GM23338 (cell line): ENCODE results near the gene LTA4H. TPM values are rescaled to one million over a fixed set of nuclear protein-coding genes. Genes with fewer than 3 reads are reported as not detected.

Source experiments
- ATAC-seq: fragments of 200-7000 bp; cut with Tn5 transposase; 3 replicates; pipeline ENCODE4 v1.9.1; 2020
- DNase-seq: peaks from one replicate; pipeline ENCODE4 v3.0.0-alpha.2; 2015; ENCODE audit warnings: low spot score
- H2AFZ ChIP-seq: fragments of 200-600 bp; sonication (generic); 2 replicates; pipeline ENCODE4 v1.8.0; 2016; ENCODE audit warnings: antibody characterized with exemption, mild to moderate bottlenecking, moderate library complexity
- H3F3A ChIP-seq: fragments of 200-600 bp; sonication (generic); replicated peaks from 2 replicates; pipeline ENCODE4 v1.8.0; 2017; ENCODE audit warnings: antibody characterized with exemption, mixed run types, low read depth
- H3K27ac ChIP-seq: fragments of 200-600 bp; sonication (generic); 2 replicates; pipeline ENCODE4 v1.6.1; 2016; ENCODE audit warnings: low read depth
- H3K27me3 ChIP-seq: fragments of 200-600 bp; sonication (generic); 2 replicates; pipeline ENCODE4 v1.8.0; 2016; ENCODE audit warnings: mild to moderate bottlenecking, mixed run types, moderate library complexity; ENCODE audit not compliant: insufficient read depth
- H3K36me3 ChIP-seq: fragments of 200-600 bp; sonication (generic); 2 replicates; pipeline ENCODE4 v1.8.0; 2016; ENCODE audit warnings: mild to moderate bottlenecking; ENCODE audit not compliant: insufficient read depth
- H3K4me1 ChIP-seq: fragments of 200-600 bp; sonication (generic); 2 replicates; pipeline ENCODE4 v1.8.0; 2016; ENCODE audit warnings: mild to moderate bottlenecking, moderate library complexity; ENCODE audit not compliant: insufficient read depth
- H3K4me2 ChIP-seq: fragments of 200-600 bp; sonication (generic); 2 replicates; pipeline ENCODE4 v1.7.1; 2017; ENCODE audit warnings: mixed run types
- H3K4me3 ChIP-seq: fragments of 200-600 bp; sonication (generic); 2 replicates; pipeline ENCODE4 v1.6.1; 2016; ENCODE audit warnings: mixed run types
- H3K79me2 ChIP-seq: fragments of 200-600 bp; sonication (generic); replicated peaks from 2 replicates; pipeline ENCODE4 v1.8.0; 2017; ENCODE audit warnings: mild to moderate bottlenecking; ENCODE audit not compliant: insufficient read depth
- H3K9me2 ChIP-seq: fragments of 200-600 bp; sonication (generic); 2 replicates; pipeline ENCODE4 v1.8.0; 2017; ENCODE audit not compliant: insufficient read depth
- H4K20me1 ChIP-seq: fragments of 200-600 bp; sonication (generic); replicated peaks from 2 replicates; pipeline ENCODE4 v1.8.0; 2017; ENCODE audit warnings: mild to moderate bottlenecking; ENCODE audit not compliant: insufficient read depth
- H3K27ac Mint-ChIP-seq: 2 replicates; pipeline ENCODE4 v1.8.0; 2020; ENCODE audit warnings: inconsistent platforms, mild to moderate bottlenecking, moderate library complexity, mixed read lengths
- H3K27me3 Mint-ChIP-seq: 3 replicates; pipeline ENCODE4 v1.8.0; 2022; ENCODE audit warnings: low read depth, mild to moderate bottlenecking, moderate library complexity, mixed read lengths, inconsistent platforms; ENCODE audit not compliant: insufficient read depth, poor library complexity
- H3K36me3 Mint-ChIP-seq: 3 replicates; pipeline ENCODE4 v1.8.0; 2021; ENCODE audit warnings: low read depth, mild to moderate bottlenecking, inconsistent platforms, moderate library complexity, mixed read lengths
- H3K4me1 Mint-ChIP-seq: 3 replicates; pipeline ENCODE4 v1.8.0; 2020; ENCODE audit warnings: mild to moderate bottlenecking, inconsistent platforms, mixed read lengths
- H3K4me3 Mint-ChIP-seq: 3 replicates; pipeline ENCODE4 v1.8.0; 2021; ENCODE audit warnings: moderate library complexity, mild to moderate bottlenecking, inconsistent platforms, mixed read lengths
- H3K9me3 Mint-ChIP-seq: 3 replicates; pipeline ENCODE4 v1.8.0; 2020; ENCODE audit warnings: moderate library complexity, mild to moderate bottlenecking, inconsistent platforms, mixed read lengths
- CREB1 ChIP-seq: fragments of 250-450 bp; sonication (Bioruptor Pico); IDR thresholded peaks from 2 replicates; pipeline ENCODE4 v1.5.0; 2020; ENCODE audit warnings: low read depth, mild to moderate bottlenecking, moderate library complexity
- EZH2 ChIP-seq: fragments of 200-600 bp; sonication (generic); IDR thresholded peaks from one replicate; pipeline ENCODE4 v1.8.0; 2017; ENCODE audit warnings: antibody characterized with exemption, mild to moderate bottlenecking, low read depth; ENCODE audit not compliant: unreplicated experiment
- EZH2phosphoT487 ChIP-seq: fragments of 200-600 bp; sonication (generic); IDR thresholded peaks from one replicate; pipeline ENCODE4 v1.8.1; 2018; ENCODE audit warnings: antibody characterized with exemption; ENCODE audit not compliant: unreplicated experiment
- JUNB ChIP-seq: IDR thresholded peaks from one replicate; pipeline ENCODE4 v1.6.1; 2016; ENCODE audit warnings: antibody characterized with exemption; ENCODE audit not compliant: unreplicated experiment
- NANOG ChIP-seq: IDR thresholded peaks from 2 replicates; pipeline ENCODE4 v1.6.1; 2016; ENCODE audit warnings: antibody characterized with exemption, borderline replicate concordance
- POLR2AphosphoS5 ChIP-seq: IDR thresholded peaks from 2 replicates; pipeline ENCODE4 v1.6.1; 2016; ENCODE audit warnings: antibody characterized with exemption, low read depth
- STAT1 ChIP-seq: IDR thresholded peaks from one replicate; pipeline ENCODE4 v1.6.1; 2016; ENCODE audit warnings: antibody characterized with exemption; ENCODE audit not compliant: unreplicated experiment
- ZNF114 ChIP-seq: fragments of 250-450 bp; sonication (Bioruptor Pico); IDR thresholded peaks from 2 replicates; pipeline ENCODE4 v1.5.0; 2020; ENCODE audit warnings: mild to moderate bottlenecking, moderate library complexity
- ZNF331 ChIP-seq: fragments of 250-450 bp; sonication (Bioruptor Pico); IDR thresholded peaks from 2 replicates; pipeline ENCODE4 v1.5.0; 2020; ENCODE audit warnings: low read depth, mild to moderate bottlenecking, moderate library complexity
- polyA plus RNA-seq: library from polyadenylated mRNA; unstranded; fragments of >200 nt; fragmentation: Nextera tagmentation; extraction: Ambion mirVana; gene quantifications from 2 replicates; pipeline ENCODE4 v1.2.1, GENCODE V29; 2016
- total RNA-seq: library from RNA; depleted of rRNA; stranded (reverse); fragments of >200 nt; shearing (Covaris generic); gene quantifications from 2 replicates; pipeline ENCODE4 v1.2.3, GENCODE V29; 2014
- TF ChIP-seq, protein P1 (sequence below), 2 experiments: fragments of 200-600 bp in 1 of 2; sonication (generic) in 1 of 2; conservative IDR thresholded peaks; 2 replicates each; pipeline versions ENCODE4 v1.5.1 to v1.6.1; 2016 to 2017; ENCODE audit warnings: antibody characterized with exemption in 2 of 2, low read depth in 2 of 2, mild to moderate bottlenecking in 2 of 2, moderate library complexity in 1 of 2
- TF ChIP-seq, protein P2 (sequence below): IDR thresholded peaks from 2 replicates; pipeline ENCODE4 v1.6.1; 2016; ENCODE audit warnings: antibody characterized with exemption

LTA4H gene
- total and polyA plus RNA-seq, 2 experiments from 2014 or later, result 84.4 to 189 TPM

DNA sequence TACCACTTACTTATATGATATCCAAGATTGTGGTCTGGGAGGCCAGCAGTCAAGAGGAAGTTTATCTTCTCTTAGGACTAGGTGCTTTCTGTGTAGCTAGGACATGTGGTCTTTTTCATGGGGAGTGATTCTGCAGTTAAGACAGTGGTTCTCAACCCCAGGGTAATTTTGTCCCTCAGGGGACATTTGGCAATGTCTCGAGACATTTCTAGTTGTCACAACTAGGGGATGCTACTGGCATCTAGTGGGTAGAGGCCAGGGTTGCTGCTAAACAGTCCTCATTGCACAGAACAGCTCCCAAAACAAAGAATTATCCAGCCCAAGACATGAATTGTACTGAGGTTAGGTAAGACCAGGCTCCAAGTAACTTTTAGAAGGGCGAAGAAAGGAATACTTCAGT lies 72.3 kb downstream of the LTA4H start:
- no peaks in the 10 kb centered on the region for H3K4me1 ChIP-seq
- no peak overlapping the region for H3K4me2 ChIP-seq
- H3K9me2 ChIP-seq, result no peaks in the 10 kb centered on the region
- Mint-ChIP-seq H3K9me3 (no peaks in the 10 kb centered on the region), H3K36me3 (no peaks in the 10 kb centered on the region), H3K27ac (no peak overlapping the region), H3K27me3 (peaks cover 2% of the 10 kb centered on the region), H3K4me1 (no peaks in the 10 kb centered on the region; the same call in 2 of the 3 replicates), H3K4me3 (no peak overlapping the region)
- H2AFZ ChIP-seq, result no peak overlapping the region
- H3F3A ChIP-seq, result no peaks in the 10 kb centered on the region
- no peaks in the 10 kb centered on the region for H4K20me1 ChIP-seq
- H3K79me2 ChIP-seq, result no peaks in the 10 kb centered on the region
- H3K4me3 ChIP-seq, result no peak overlapping the region
- DNase-seq (peak; percentile 38), ATAC-seq (peak; percentile 52)
- H3K27ac ChIP-seq, result no peak overlapping the region
- no peak for TF ChIP-seq ZNF114 (CRISPR knock-in tag)
- TF ChIP-seq, protein P1, sequence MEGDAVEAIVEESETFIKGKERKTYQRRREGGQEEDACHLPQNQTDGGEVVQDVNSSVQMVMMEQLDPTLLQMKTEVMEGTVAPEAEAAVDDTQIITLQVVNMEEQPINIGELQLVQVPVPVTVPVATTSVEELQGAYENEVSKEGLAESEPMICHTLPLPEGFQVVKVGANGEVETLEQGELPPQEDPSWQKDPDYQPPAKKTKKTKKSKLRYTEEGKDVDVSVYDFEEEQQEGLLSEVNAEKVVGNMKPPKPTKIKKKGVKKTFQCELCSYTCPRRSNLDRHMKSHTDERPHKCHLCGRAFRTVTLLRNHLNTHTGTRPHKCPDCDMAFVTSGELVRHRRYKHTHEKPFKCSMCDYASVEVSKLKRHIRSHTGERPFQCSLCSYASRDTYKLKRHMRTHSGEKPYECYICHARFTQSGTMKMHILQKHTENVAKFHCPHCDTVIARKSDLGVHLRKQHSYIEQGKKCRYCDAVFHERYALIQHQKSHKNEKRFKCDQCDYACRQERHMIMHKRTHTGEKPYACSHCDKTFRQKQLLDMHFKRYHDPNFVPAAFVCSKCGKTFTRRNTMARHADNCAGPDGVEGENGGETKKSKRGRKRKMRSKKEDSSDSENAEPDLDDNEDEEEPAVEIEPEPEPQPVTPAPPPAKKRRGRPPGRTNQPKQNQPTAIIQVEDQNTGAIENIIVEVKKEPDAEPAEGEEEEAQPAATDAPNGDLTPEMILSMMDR (conservative IDR thresholded peaks at IDR 0.05; ENCODE audit: low read depth in 2 of 2), result peak; percentile 40 to 51
- no peaks in the 10 kb centered on the region for H3K27me3 ChIP-seq
- no peaks in the 10 kb centered on the region for H3K36me3 ChIP-seq

DNA sequence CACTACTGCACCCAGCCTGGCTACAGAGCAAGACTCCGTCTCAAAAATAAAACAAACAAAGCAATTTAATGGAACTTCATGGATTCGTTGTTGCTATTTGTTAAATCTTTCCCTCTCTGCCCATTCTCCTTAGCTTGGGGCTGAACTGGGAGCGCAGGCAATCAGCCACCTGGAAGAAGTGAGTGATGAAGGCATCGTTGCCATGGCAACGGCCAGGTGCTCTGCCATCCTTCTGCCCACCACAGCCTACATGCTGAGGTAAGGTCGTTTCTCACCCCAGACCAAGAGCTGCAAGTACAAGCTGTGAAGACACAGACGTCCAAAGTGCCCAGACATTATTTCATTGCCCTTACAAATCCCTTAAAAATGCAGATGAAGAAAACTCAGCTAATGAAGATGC lies 73.2 kb downstream of the LTA4H start:
- no peaks in the 10 kb centered on the region; the same call in 1 of the 3 replicates for H3K4me1 Mint-ChIP-seq
- no peak for TF ChIP-seq ZNF331 (CRISPR knock-in tag)
- TF ChIP-seq POLR2AphosphoS5, result no peak
- no peak for TF ChIP-seq EZH2phosphoT487
- TF ChIP-seq CREB1 (CRISPR knock-in tag), result no peak
- no peak for TF ChIP-seq STAT1
- TF ChIP-seq NANOG, result no peak
- no peak for TF ChIP-seq EZH2
- TF ChIP-seq ZNF114 (CRISPR knock-in tag), result no peak
- TF ChIP-seq, protein P1 (conservative IDR thresholded peaks at IDR 0.05; ENCODE audit: low read depth in 2 of 2), result no peak
- no peak for TF ChIP-seq JUNB
- TF ChIP-seq, protein P2, sequence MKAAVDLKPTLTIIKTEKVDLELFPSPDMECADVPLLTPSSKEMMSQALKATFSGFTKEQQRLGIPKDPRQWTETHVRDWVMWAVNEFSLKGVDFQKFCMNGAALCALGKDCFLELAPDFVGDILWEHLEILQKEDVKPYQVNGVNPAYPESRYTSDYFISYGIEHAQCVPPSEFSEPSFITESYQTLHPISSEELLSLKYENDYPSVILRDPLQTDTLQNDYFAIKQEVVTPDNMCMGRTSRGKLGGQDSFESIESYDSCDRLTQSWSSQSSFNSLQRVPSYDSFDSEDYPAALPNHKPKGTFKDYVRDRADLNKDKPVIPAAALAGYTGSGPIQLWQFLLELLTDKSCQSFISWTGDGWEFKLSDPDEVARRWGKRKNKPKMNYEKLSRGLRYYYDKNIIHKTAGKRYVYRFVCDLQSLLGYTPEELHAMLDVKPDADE, result no peak

More for the DNA sequence above, 73.2 kb downstream of the LTA4H start:
- H3K9me2 ChIP-seq, result no peaks in the 10 kb centered on the region
- H3K27ac Mint-ChIP-seq, result no peak overlapping the region
- no peaks in the 10 kb centered on the region for H3K36me3 Mint-ChIP-seq
- no peaks in the 10 kb centered on the region for H3F3A ChIP-seq
- H3K4me3 ChIP-seq, result no peak overlapping the region
- H3K4me3 Mint-ChIP-seq, result no peak overlapping the region
- H3K36me3 ChIP-seq, result no peaks in the 10 kb centered on the region
- H4K20me1 ChIP-seq, result no peaks in the 10 kb centered on the region
- peaks cover 2% of the 10 kb centered on the region for H3K27me3 Mint-ChIP-seq
- H3K79me2 ChIP-seq, result no peaks in the 10 kb centered on the region
- H3K4me2 ChIP-seq, result no peak overlapping the region
- H3K27ac ChIP-seq, result no peak overlapping the region
- no peak overlapping the region for H2AFZ ChIP-seq
- peak; percentile 37 for DNase-seq
- no peaks in the 10 kb centered on the region for H3K9me3 Mint-ChIP-seq
- ATAC-seq, result peak; percentile 41; the same call in 2 of the 3 replicates
- no peaks in the 10 kb centered on the region for H3K4me1 ChIP-seq
- H3K27me3 ChIP-seq, result no peaks in the 10 kb centered on the region
